HepG2 (cell line): Measurements from ENCODE around the gene CNPPD1. TPM values are rescaled to one million over a fixed set of nuclear protein-coding genes. Genes with fewer than 3 reads are reported as not detected.
A peak's percentile ranks its signal among the peaks of the same experiment; 100 is the strongest.

Source experiments
- AHR ChIP-seq: IDR thresholded peaks from 2 replicates; pipeline ENCODE4 v1.6.1; 2018; ENCODE audit warnings: missing genetic modification reagents, missing compliant biosample characterization
- CEBPB ChIP-seq: IDR thresholded peaks from 2 replicates; pipeline ENCODE4 v1.6.1; 2011; ENCODE audit warnings: low read depth, low read length, improper control_type of control experiment, borderline replicate concordance
- KAT2B ChIP-seq: fragments of 150-350 bp; IDR thresholded peaks from 2 replicates; pipeline ENCODE4 v1.6.1; 2014; ENCODE audit warnings: low read depth, low read length, borderline replicate concordance
- KDM3A ChIP-seq: IDR thresholded peaks from 2 replicates; pipeline ENCODE4 v1.6.1; 2018; ENCODE audit warnings: low read depth, missing compliant biosample characterization
- KDM4B ChIP-seq: sonication (generic); formaldehyde crosslinking; IDR thresholded peaks from 2 replicates; pipeline ENCODE4 v1.4.0; 2020; ENCODE audit warnings: missing genetic modification reagents
- KLF6 ChIP-seq: IDR thresholded peaks from 2 replicates; pipeline ENCODE4 v1.8.0; 2016; ENCODE audit warnings: missing biosample characterization, missing genetic modification reagents
- MYNN ChIP-seq: sonication (generic); formaldehyde crosslinking; IDR thresholded peaks from 2 replicates; pipeline ENCODE4 v1.4.0; 2020; ENCODE audit warnings: mild to moderate bottlenecking, low read depth, missing genetic modification reagents
- NFE2 ChIP-seq: sonication (generic); formaldehyde crosslinking; IDR thresholded peaks from 2 replicates; pipeline ENCODE4 v1.4.0; 2020; ENCODE audit warnings: missing genetic modification reagents
- RBFOX2 ChIP-seq: fragments of 200-400 bp; formaldehyde crosslinking; IDR thresholded peaks from 2 replicates; pipeline ENCODE4 v1.6.1; 2017; ENCODE audit warnings: low read depth, mild to moderate bottlenecking, low read length
- SSRP1 ChIP-seq: IDR thresholded peaks from 2 replicates; pipeline ENCODE4 v1.6.1; 2016; ENCODE audit warnings: control low read depth
- SYNCRIP ChIP-seq: fragments of 200-400 bp; formaldehyde crosslinking; IDR thresholded peaks from 2 replicates; pipeline ENCODE4 v1.6.1; 2018; ENCODE audit warnings: mild to moderate bottlenecking, low read depth, low read length; ENCODE audit not compliant: insufficient read depth
- ZBTB44 ChIP-seq: sonication (generic); formaldehyde crosslinking; IDR thresholded peaks from 2 replicates; pipeline ENCODE4 v1.4.0; 2020; ENCODE audit warnings: missing genetic modification reagents
- ZEB1 ChIP-seq: IDR thresholded peaks from 2 replicates; pipeline ENCODE4 v1.6.1; 2012; ENCODE audit warnings: mild to moderate bottlenecking, low read depth, inconsistent platforms; ENCODE audit not compliant: insufficient replicate concordance
- ZNF17 ChIP-seq: sonication (generic); formaldehyde crosslinking; IDR thresholded peaks from 2 replicates; pipeline ENCODE4 v1.5.0; 2020; ENCODE audit warnings: mild to moderate bottlenecking, missing genetic modification reagents
- ZNF253 ChIP-seq: sonication (generic); formaldehyde crosslinking; IDR thresholded peaks from 2 replicates; pipeline ENCODE4 v1.8.0; 2022; ENCODE audit warnings: mild to moderate bottlenecking, missing genetic modification reagents, borderline replicate concordance
- ZNF430 ChIP-seq: sonication (generic); formaldehyde crosslinking; IDR thresholded peaks from 2 replicates; pipeline ENCODE4 v1.9.0; 2021; ENCODE audit warnings: mild to moderate bottlenecking, missing genetic modification reagents
- ZNF713 ChIP-seq: sonication (generic); formaldehyde crosslinking; IDR thresholded peaks from 2 replicates; pipeline ENCODE4 v1.4.0; 2020; ENCODE audit warnings: mild to moderate bottlenecking, missing genetic modification reagents
- ZZZ3 ChIP-seq: sonication (generic); formaldehyde crosslinking; IDR thresholded peaks from 2 replicates; pipeline ENCODE4 v1.4.0; 2020; ENCODE audit warnings: missing genetic modification reagents, mild to moderate bottlenecking, borderline replicate concordance
- polyA plus RNA-seq, 8 experiments: library from polyadenylated mRNA; depleted of rRNA in 3 of 8; stranded (reverse) in 7 of 8; unstranded in 1 of 8; fragments of >200 nt; fragmentation: Illumina TruSeq in 4 of 8; extraction: Trizol in 4 of 8; gene quantifications; 2 replicates each; pipeline versions ENCODE4 v1.2.1 to v1.2.3, GENCODE V29; 2011 to 2016; ENCODE audit warnings: low read depth in 4 of 8, missing spikeins in 1 of 8, mixed read lengths in 1 of 8; ENCODE audit not compliant: insufficient read depth in 1 of 8
- total RNA-seq, 5 experiments: library from RNA; depleted of rRNA; stranded (reverse); fragments of >200 nt; fragmentation: Illumina TruSeq; extraction: Trizol; gene quantifications; 2 replicates each; pipeline ENCODE4 v1.2.3, GENCODE V29; 2016; ENCODE audit warnings: low read depth in 1 of 5
- TF ChIP-seq, protein P1 (sequence below): IDR thresholded peaks from 2 replicates; pipeline ENCODE4 v1.6.1; 2016; ENCODE audit warnings: low read depth, missing genetic modification reagents, missing compliant biosample characterization
- TF ChIP-seq, protein P2 (sequence below): sonication (generic); formaldehyde crosslinking; IDR thresholded peaks from 2 replicates; pipeline ENCODE4 v1.4.0; 2020; ENCODE audit warnings: mild to moderate bottlenecking, missing genetic modification reagents
- TF ChIP-seq, protein P3 (sequence below): sonication (generic); formaldehyde crosslinking; IDR thresholded peaks from 2 replicates; pipeline ENCODE4 v1.4.0; 2020; ENCODE audit warnings: low read depth, mild to moderate bottlenecking, missing genetic modification reagents

CNPPD1 gene
- total and polyA plus RNA-seq, 2 of the 13 experiments (the other 11 are each of a cell fraction or from before 2014, with no cell fraction given), result 35.5 to 49.4 TPM

DNA sequence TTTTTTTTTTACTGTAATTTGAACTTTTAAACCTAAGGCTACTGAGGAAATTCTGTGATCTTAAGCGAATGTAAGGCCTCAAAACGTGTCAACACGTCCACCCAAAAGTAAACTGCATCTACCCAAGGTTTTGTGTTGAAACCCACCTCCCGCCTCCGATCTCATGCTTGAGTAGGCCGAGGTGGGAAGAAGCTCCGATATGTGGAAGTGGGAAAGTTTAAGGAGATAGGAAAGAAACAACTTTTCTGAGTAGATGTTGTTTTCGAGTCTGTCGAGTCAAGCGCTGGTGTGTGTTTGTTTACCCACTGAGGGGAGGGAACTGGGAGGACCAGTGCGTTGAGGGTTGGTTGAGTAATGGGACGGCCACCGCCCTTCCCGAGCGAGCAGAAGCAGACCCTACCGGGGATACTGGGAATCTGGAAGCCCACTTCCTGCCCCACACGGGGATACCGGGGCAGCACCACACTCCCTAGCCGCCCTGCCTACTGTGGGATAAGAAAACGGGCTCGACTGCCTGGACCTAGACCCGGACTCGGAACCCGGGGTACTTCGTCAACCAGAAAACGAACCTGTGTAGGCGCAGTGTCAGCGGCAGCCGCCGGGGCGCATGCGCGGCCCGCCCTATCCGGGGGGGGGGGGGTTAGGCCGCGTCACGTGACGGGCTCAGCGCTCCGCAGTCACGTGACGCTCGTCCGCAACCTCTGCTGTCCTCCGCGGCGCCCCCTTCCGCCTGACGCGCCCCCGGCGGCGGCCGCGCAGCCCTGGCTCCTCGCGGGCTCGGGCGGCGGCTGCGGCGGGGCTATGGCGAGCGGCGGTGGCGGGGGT lies 1.0 kb upstream of the CNPPD1 start, which contains the start of gene RETREG2 (continued):
- TF ChIP-seq ZNF713 (CRISPR knock-in tag), result no peak
- TF ChIP-seq, protein P1, sequence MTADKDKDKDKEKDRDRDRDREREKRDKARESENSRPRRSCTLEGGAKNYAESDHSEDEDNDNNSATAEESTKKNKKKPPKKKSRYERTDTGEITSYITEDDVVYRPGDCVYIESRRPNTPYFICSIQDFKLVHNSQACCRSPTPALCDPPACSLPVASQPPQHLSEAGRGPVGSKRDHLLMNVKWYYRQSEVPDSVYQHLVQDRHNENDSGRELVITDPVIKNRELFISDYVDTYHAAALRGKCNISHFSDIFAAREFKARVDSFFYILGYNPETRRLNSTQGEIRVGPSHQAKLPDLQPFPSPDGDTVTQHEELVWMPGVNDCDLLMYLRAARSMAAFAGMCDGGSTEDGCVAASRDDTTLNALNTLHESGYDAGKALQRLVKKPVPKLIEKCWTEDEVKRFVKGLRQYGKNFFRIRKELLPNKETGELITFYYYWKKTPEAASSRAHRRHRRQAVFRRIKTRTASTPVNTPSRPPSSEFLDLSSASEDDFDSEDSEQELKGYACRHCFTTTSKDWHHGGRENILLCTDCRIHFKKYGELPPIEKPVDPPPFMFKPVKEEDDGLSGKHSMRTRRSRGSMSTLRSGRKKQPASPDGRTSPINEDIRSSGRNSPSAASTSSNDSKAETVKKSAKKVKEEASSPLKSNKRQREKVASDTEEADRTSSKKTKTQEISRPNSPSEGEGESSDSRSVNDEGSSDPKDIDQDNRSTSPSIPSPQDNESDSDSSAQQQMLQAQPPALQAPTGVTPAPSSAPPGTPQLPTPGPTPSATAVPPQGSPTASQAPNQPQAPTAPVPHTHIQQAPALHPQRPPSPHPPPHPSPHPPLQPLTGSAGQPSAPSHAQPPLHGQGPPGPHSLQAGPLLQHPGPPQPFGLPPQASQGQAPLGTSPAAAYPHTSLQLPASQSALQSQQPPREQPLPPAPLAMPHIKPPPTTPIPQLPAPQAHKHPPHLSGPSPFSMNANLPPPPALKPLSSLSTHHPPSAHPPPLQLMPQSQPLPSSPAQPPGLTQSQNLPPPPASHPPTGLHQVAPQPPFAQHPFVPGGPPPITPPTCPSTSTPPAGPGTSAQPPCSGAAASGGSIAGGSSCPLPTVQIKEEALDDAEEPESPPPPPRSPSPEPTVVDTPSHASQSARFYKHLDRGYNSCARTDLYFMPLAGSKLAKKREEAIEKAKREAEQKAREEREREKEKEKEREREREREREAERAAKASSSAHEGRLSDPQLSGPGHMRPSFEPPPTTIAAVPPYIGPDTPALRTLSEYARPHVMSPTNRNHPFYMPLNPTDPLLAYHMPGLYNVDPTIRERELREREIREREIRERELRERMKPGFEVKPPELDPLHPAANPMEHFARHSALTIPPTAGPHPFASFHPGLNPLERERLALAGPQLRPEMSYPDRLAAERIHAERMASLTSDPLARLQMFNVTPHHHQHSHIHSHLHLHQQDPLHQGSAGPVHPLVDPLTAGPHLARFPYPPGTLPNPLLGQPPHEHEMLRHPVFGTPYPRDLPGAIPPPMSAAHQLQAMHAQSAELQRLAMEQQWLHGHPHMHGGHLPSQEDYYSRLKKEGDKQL, result peak; percentile 37; the same call in 1 of the 2 replicates
- TF ChIP-seq KAT2B, result no peak
- TF ChIP-seq ZZZ3 (CRISPR knock-in tag), result peak; percentile 78
- TF ChIP-seq CEBPB, result no peak; the same call in 1 of the 2 replicates
- no peak for TF ChIP-seq ZNF17
- no peak for TF ChIP-seq ZEB1
- TF ChIP-seq NFE2, result no peak
- TF ChIP-seq, protein P2, sequence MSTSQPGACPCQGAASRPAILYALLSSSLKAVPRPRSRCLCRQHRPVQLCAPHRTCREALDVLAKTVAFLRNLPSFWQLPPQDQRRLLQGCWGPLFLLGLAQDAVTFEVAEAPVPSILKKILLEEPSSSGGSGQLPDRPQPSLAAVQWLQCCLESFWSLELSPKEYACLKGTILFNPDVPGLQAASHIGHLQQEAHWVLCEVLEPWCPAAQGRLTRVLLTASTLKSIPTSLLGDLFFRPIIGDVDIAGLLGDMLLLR (CRISPR knock-in tag), result 0 out of 2 replicates have a peak, but pooled peaks have one; percentile 51
- TF ChIP-seq RBFOX2, result peak; percentile 99
- TF ChIP-seq AHR, result no peak
- peak; percentile 74; the same call in 1 of the 2 replicates for TF ChIP-seq KLF6
- no peak for TF ChIP-seq SYNCRIP
- peak; percentile 87; the same call in 1 of the 2 replicates for TF ChIP-seq SSRP1
- peak; percentile 29; the same call in 1 of the 2 replicates for TF ChIP-seq ZBTB44 (CRISPR knock-in tag)
- no peak for TF ChIP-seq KDM3A (CRISPR knock-in tag)
- TF ChIP-seq, protein P3, sequence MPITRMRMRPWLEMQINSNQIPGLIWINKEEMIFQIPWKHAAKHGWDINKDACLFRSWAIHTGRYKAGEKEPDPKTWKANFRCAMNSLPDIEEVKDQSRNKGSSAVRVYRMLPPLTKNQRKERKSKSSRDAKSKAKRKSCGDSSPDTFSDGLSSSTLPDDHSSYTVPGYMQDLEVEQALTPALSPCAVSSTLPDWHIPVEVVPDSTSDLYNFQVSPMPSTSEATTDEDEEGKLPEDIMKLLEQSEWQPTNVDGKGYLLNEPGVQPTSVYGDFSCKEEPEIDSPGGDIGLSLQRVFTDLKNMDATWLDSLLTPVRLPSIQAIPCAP (CRISPR knock-in tag), result 0 out of 2 replicates have a peak, but pooled peaks have one; percentile 59
- 0 out of 2 replicates have a peak, but pooled peaks have one; percentile 21 for TF ChIP-seq KDM4B (CRISPR knock-in tag)
- TF ChIP-seq ZNF430, result peak; percentile 39; the same call in 1 of the 2 replicates
- no peak for TF ChIP-seq MYNN (CRISPR knock-in tag)
- TF ChIP-seq ZNF253 (CRISPR knock-in tag), result peak; percentile 89
